CD14-positive monocyte (primary cell): ENCODE measurements around the gene GRHL1. TPM values are rescaled to one million over a fixed set of nuclear protein-coding genes. Genes with fewer than 3 reads are reported as not detected.

ENCODE experiments used
- DNase-seq, 3 donors: peaks; one replicate each; pipeline ENCODE4 v3.0.0-alpha.2; 2011 to 2022
- H2AFZ ChIP-seq: 2 replicates; pipeline ENCODE4 v1.6.0; 2012; ENCODE audit warnings: mild to moderate bottlenecking, low read depth, low read length, inconsistent platforms; ENCODE audit not compliant: insufficient read depth, poor library complexity, severe bottlenecking
- H3K27ac ChIP-seq, 2 donors: 1 replicate in 1 of 2; 2 replicates in 1 of 2; pipeline ENCODE4 v1.5.1; 2012 to 2013; ENCODE audit warnings: low read length in 2 of 2, control low read depth in 1 of 2, inconsistent platforms in 1 of 2, low read depth in 1 of 2, mild to moderate bottlenecking in 1 of 2
- H3K27me3 ChIP-seq, 2 donors: one replicate each; pipeline versions ENCODE4 v1.6.0 to v1.6.1; 2011 to 2013; ENCODE audit warnings: low read length in 2 of 2; ENCODE audit not compliant: control insufficient read depth in 2 of 2, insufficient read depth in 2 of 2
- H3K36me3 ChIP-seq, 2 donors: replicated peaks in 1 of 2; 1 replicate in 1 of 2; 2 replicates in 1 of 2; pipeline versions ENCODE4 v1.5.1 to v1.6.1; 2012 to 2013; ENCODE audit warnings: low read length in 2 of 2, control low read depth in 1 of 2, inconsistent platforms in 1 of 2, mild to moderate bottlenecking in 1 of 2; ENCODE audit not compliant: insufficient read depth in 2 of 2, control insufficient read depth in 1 of 2
- H3K4me1 ChIP-seq, 2 donors: 1 replicate in 1 of 2; 2 replicates in 1 of 2; pipeline versions ENCODE4 v1.5.1 to v1.6.1; 2012 to 2013; ENCODE audit warnings: low read length in 2 of 2, control low read depth in 1 of 2, inconsistent platforms in 1 of 2, mild to moderate bottlenecking in 1 of 2, moderate library complexity in 1 of 2; ENCODE audit not compliant: insufficient read depth in 2 of 2, control insufficient read depth in 1 of 2
- H3K4me2 ChIP-seq: replicated peaks from 2 replicates; pipeline ENCODE3; 2012; ENCODE audit warnings: low read length, moderate library complexity, mild to moderate bottlenecking; ENCODE audit not compliant: poor library complexity, severe bottlenecking; ENCODE audit errors: extremely low read depth
- H3K4me3 ChIP-seq, 3 experiments: fragments of 200-600 bp in 1 of 3; sonication (generic) in 1 of 3; replicated peaks in 1 of 3; 1 replicate in 2 of 3; 2 replicates in 1 of 3; pipeline ENCODE4 v1.5.1; 2011 to 2013; ENCODE audit warnings: low read length in 3 of 3, mild to moderate bottlenecking in 3 of 3, control low read depth in 2 of 3, low read depth in 2 of 3, inconsistent platforms in 1 of 3, moderate library complexity in 1 of 3
- H3K79me2 ChIP-seq: 2 replicates; pipeline ENCODE4 v1.6.0; 2012; ENCODE audit warnings: mild to moderate bottlenecking, control low read depth, inconsistent platforms, low read length, moderate library complexity; ENCODE audit not compliant: insufficient read depth
- H3K9ac ChIP-seq: 2 replicates; pipeline ENCODE4 v1.6.0; 2017; ENCODE audit warnings: low read length, mild to moderate bottlenecking; ENCODE audit not compliant: insufficient read depth, poor library complexity, severe bottlenecking
- H3K9me3 ChIP-seq, 2 donors: replicated peaks in 1 of 2; 1 replicate in 1 of 2; 2 replicates in 1 of 2; pipeline versions ENCODE4 v1.5.1 to v1.6.1; 2012 to 2013; ENCODE audit warnings: low read length in 2 of 2, control low read depth in 1 of 2; ENCODE audit not compliant: control insufficient read depth in 1 of 2, insufficient read depth in 1 of 2
- H4K20me1 ChIP-seq: 2 replicates; pipeline ENCODE4 v1.6.0; 2012; ENCODE audit warnings: mild to moderate bottlenecking, low read length, control low read depth, moderate library complexity; ENCODE audit not compliant: insufficient read depth
- H3K27ac Mint-ChIP-seq, 7 donors: one replicate each; pipeline ENCODE4 v1.8.0; 2020; ENCODE audit warnings: mild to moderate bottlenecking in 7 of 7, mixed read lengths in 7 of 7, moderate library complexity in 6 of 7, inconsistent platforms in 2 of 7
- H3K27me3 Mint-ChIP-seq, 3 donors: one replicate each; pipeline ENCODE4 v1.8.0; 2021 to 2022; ENCODE audit warnings: low read depth in 3 of 3, mild to moderate bottlenecking in 3 of 3, mixed read lengths in 3 of 3, moderate library complexity in 3 of 3, inconsistent platforms in 1 of 3
- H3K36me3 Mint-ChIP-seq, 2 donors: one replicate each; pipeline ENCODE4 v1.8.0; 2020; ENCODE audit warnings: mixed read lengths in 2 of 2, inconsistent platforms in 1 of 2, mild to moderate bottlenecking in 1 of 2
- H3K4me1 Mint-ChIP-seq: one replicate; pipeline ENCODE4 v1.8.0; 2020; ENCODE audit warnings: mild to moderate bottlenecking, mixed read lengths
- H3K4me3 Mint-ChIP-seq, 2 donors: one replicate each; pipeline ENCODE4 v1.8.0; 2020; ENCODE audit warnings: mild to moderate bottlenecking in 2 of 2, mixed read lengths in 2 of 2, moderate library complexity in 1 of 2
- H3K9me3 Mint-ChIP-seq, 7 donors: one replicate each; pipeline ENCODE4 v1.8.0; 2020 to 2022; ENCODE audit warnings: mixed read lengths in 7 of 7, mild to moderate bottlenecking in 6 of 7, moderate library complexity in 6 of 7, inconsistent platforms in 2 of 7
- CTCF ChIP-seq: fragments of 200-600 bp; IDR thresholded peaks from one replicate; pipeline ENCODE4 v1.8.0; 2022; ENCODE audit warnings: antibody characterized with exemption, mild to moderate bottlenecking
- WGBS: methylation state at CpG from one replicate; pipeline ENCODE4 v1.1.5; 2013; ENCODE audit warnings: missing lambda C conversion rate; ENCODE audit not compliant: insufficient coverage; 5-methylcytosine and 5-hydroxymethylcytosine counted together
- intact Hi-C, 2 donors: fragments of 100-400 bp; cut with micrococcal nuclease; formaldehyde crosslinking; loops; one replicate each; pipeline versions ENCODE4 v1.15.0 to v1.15.1; 2023
- polyA plus RNA-seq, 3 donors: library from polyadenylated mRNA; depleted of rRNA in 1 of 3; unstranded in 2 of 3; stranded (reverse) in 1 of 3; fragments of 300-500 nt in 2 of 3; fragments of >200 nt in 1 of 3; fragmentation: Illumina TruSeq in 2 of 3; gene quantifications; 1 replicate in 2 of 3; 2 replicates in 1 of 3; pipeline ENCODE4 v1.2.3, GENCODE V29; 2012 to 2021

The GRHL1 gene
- polyA plus RNA-seq, 3 donors: 0.08 TPM; not detected in 2

GRCh38 chr2:9954136-9954535 lies 2.6 kb downstream of the GRHL1 start:
- 100% methylated on average over 2 of the region's 3 CpGs for WGBS
- Histone ChIP-seq H3K9me3 (no peaks in the 10 kb centered on the region), H3K4me1 (peaks cover 9 to 13% of the 10 kb centered on the region in 2 donors), H4K20me1 (no peaks in the 10 kb centered on the region), H3K79me2 (no peaks in the 10 kb centered on the region), H3K9ac (no peak overlapping the region), H2AFZ (no peak overlapping the region), H3K27me3 (peaks cover 36 to 58% of the 10 kb centered on the region in 2 donors), H3K27ac (no peak overlapping the region), H3K4me2 (no peak overlapping the region), H3K4me3 (no peak overlapping the region), H3K36me3 (no peaks in the 10 kb centered on the region)
- intact Hi-C loops: loop anchor here (10.0 kb wide), 1 partner anchor 491 kb away; the partner anchor contains the start of gene ODC1 (in 2 of the 2)
- H3K4me3 Mint-ChIP-seq: peak overlapping the region in 1 of 2 donors; percentile 66
- peaks cover 50 to 67% (median 53%) of the 10 kb centered on the region in 3 donors for H3K27me3 Mint-ChIP-seq
- no peak for DNase-seq
- peaks cover 0 to 12% (median 3%) of the 10 kb centered on the region in 7 donors for H3K9me3 Mint-ChIP-seq
- H3K4me1 Mint-ChIP-seq: peaks cover 13% of the 10 kb centered on the region
- H3K36me3 Mint-ChIP-seq: peaks cover 9 to 15% of the 10 kb centered on the region in 2 donors
- H3K27ac Mint-ChIP-seq: no peak overlapping the region
- TF ChIP-seq CTCF: no peak

GRCh38 chr2:9958057-9958456 lies 6.6 kb downstream of the GRHL1 start:
- Histone ChIP-seq H4K20me1 (no peaks in the 10 kb centered on the region), H3K4me3 (no peak overlapping the region), H3K4me2 (no peak overlapping the region), H3K9ac (no peak overlapping the region), H3K79me2 (no peaks in the 10 kb centered on the region), H3K27ac (no peak overlapping the region), H2AFZ (no peak overlapping the region), H3K36me3 (no peaks in the 10 kb centered on the region), H3K27me3 (peaks cover 24 to 39% of the 10 kb centered on the region in 2 donors), H3K9me3 (no peaks in the 10 kb centered on the region), H3K4me1 (no peaks in the 10 kb centered on the region)
- intact Hi-C loops: loop anchor here (10.0 kb wide), 1 partner anchor 487 kb away; the partner anchor contains the start of gene ODC1 (in 2 of the 2)
- no peak for TF ChIP-seq CTCF
- Mint-ChIP-seq H3K4me1 (peaks cover under 1% of the 10 kb centered on the region), H3K36me3 (no peaks in the 10 kb centered on the region), H3K9me3 (peaks cover 0 to 2% (median 0%) of the 10 kb centered on the region in 7 donors), H3K27ac (no peak overlapping the region), H3K4me3 (peak overlapping the region in 1 of 2 donors; percentile 43), H3K27me3 (peaks cover 30 to 55% (median 31%) of the 10 kb centered on the region in 3 donors)
- DNase-seq: no peak
- WGBS: 91% methylated on average over 6 of the region's 8 CpGs
